Neuron (in vitro differentiated cells): ENCODE results near the gene GALNT13.

ENCODE experiments used
- H2AFZ ChIP-seq: one replicate; pipeline ENCODE4 v1.6.1; 2013; ENCODE audit warnings: low read depth, mild to moderate bottlenecking, inconsistent platforms, low read length, moderate library complexity
- H3K27me3 ChIP-seq: one replicate; pipeline ENCODE4 v1.6.1; 2013; ENCODE audit warnings: low read length; ENCODE audit not compliant: insufficient read depth
- H3K36me3 ChIP-seq: one replicate; pipeline ENCODE4 v1.6.1; 2013; ENCODE audit warnings: low read length; ENCODE audit not compliant: insufficient read depth
- H3K4me1 ChIP-seq: one replicate; pipeline ENCODE4 v1.6.1; 2013; ENCODE audit warnings: low read length; ENCODE audit not compliant: insufficient read depth
- H3K4me3 ChIP-seq: 2 replicates; pipeline ENCODE4 v1.5.1; 2013; ENCODE audit warnings: mild to moderate bottlenecking, low read length, moderate library complexity
- H3K9me3 ChIP-seq: one replicate; pipeline ENCODE4 v1.6.1; 2013; ENCODE audit warnings: low read length

GALNT13 gene

GRCh38 chr2:154170400-154170799, 298.7 kb downstream of the GALNT13 start:
- no peaks in the 10 kb centered on the region for H3K36me3 ChIP-seq
- no peak overlapping the region for H3K4me3 ChIP-seq
- H3K9me3 ChIP-seq, result no peaks in the 10 kb centered on the region

GRCh38 chr2:154173164-154173563, 301.4 kb downstream of the GALNT13 start:
- no peaks in the 10 kb centered on the region for H3K9me3 ChIP-seq
- H3K4me3 ChIP-seq, result no peak overlapping the region
- H2AFZ ChIP-seq, result no peak overlapping the region
- H3K4me1 ChIP-seq, result no peaks in the 10 kb centered on the region
- H3K36me3 ChIP-seq, result no peaks in the 10 kb centered on the region
- no peaks in the 10 kb centered on the region for H3K27me3 ChIP-seq

More at GRCh38 chr2:154170400-154170799, 298.7 kb downstream of the GALNT13 start:
- H3K27me3 ChIP-seq, result no peaks in the 10 kb centered on the region
- no peak overlapping the region for H2AFZ ChIP-seq
- no peaks in the 10 kb centered on the region for H3K4me1 ChIP-seq

GRCh38 chr2:154173919-154174318, 302.2 kb downstream of the GALNT13 start:
- no peaks in the 10 kb centered on the region for H3K4me1 ChIP-seq
- no peak overlapping the region for H3K4me3 ChIP-seq
- H2AFZ ChIP-seq, result no peak overlapping the region
- no peaks in the 10 kb centered on the region for H3K9me3 ChIP-seq
- no peaks in the 10 kb centered on the region for H3K27me3 ChIP-seq
- H3K36me3 ChIP-seq, result no peaks in the 10 kb centered on the region

- Histone ChIP-seq H3K4me3 (no peak overlapping the region), H3K4me1 (no peaks in the 10 kb centered on the region)
These were observed 310.3 kb downstream of the GALNT13 start for GRCh38 chr2:154182008-154182407.

GRCh38 chr2:154187948-154188347, 316.2 kb downstream of the GALNT13 start:
- H2AFZ ChIP-seq, result no peak overlapping the region
- no peaks in the 10 kb centered on the region for H3K36me3 ChIP-seq
- H3K27me3 ChIP-seq, result no peaks in the 10 kb centered on the region
- no peaks in the 10 kb centered on the region for H3K9me3 ChIP-seq
- peaks cover 10% of the 10 kb centered on the region for H3K4me1 ChIP-seq
- H3K4me3 ChIP-seq, result no peak overlapping the region

More at GRCh38 chr2:154182008-154182407, 310.3 kb downstream of the GALNT13 start:
- no peaks in the 10 kb centered on the region for H3K9me3 ChIP-seq
- no peaks in the 10 kb centered on the region for H3K36me3 ChIP-seq
- H2AFZ ChIP-seq, result no peak overlapping the region
- H3K27me3 ChIP-seq, result no peaks in the 10 kb centered on the region

GRCh38 chr2:154189953-154190352, 318.2 kb downstream of the GALNT13 start:
- no peak overlapping the region for H2AFZ ChIP-seq
- no peaks in the 10 kb centered on the region for H3K9me3 ChIP-seq
- H3K36me3 ChIP-seq, result no peaks in the 10 kb centered on the region
- H3K27me3 ChIP-seq, result no peaks in the 10 kb centered on the region
- H3K4me1 ChIP-seq, result peaks cover 10% of the 10 kb centered on the region
- H3K4me3 ChIP-seq, result no peak overlapping the region

- Histone ChIP-seq H3K9me3 (no peaks in the 10 kb centered on the region), H3K27me3 (no peaks in the 10 kb centered on the region), H3K4me1 (peaks cover 10% of the 10 kb centered on the region), H3K36me3 (no peaks in the 10 kb centered on the region), H3K4me3 (no peak overlapping the region), H2AFZ (no peak overlapping the region)
These were observed 321.5 kb downstream of the GALNT13 start for GRCh38 chr2:154193246-154193645.

- no peak overlapping the region for H3K4me3 ChIP-seq
These were observed 323.4 kb downstream of the GALNT13 start for GRCh38 chr2:154194909-154195643.

GRCh38 chr2:154195644-154196195, 324.0 kb downstream of the GALNT13 start:
- no peaks in the 10 kb centered on the region for H3K36me3 ChIP-seq
- H3K9me3 ChIP-seq, result no peaks in the 10 kb centered on the region
- no peak overlapping the region for H3K4me3 ChIP-seq
- no peak overlapping the region for H2AFZ ChIP-seq
- H3K4me1 ChIP-seq, result no peaks in the 10 kb centered on the region
- H3K27me3 ChIP-seq, result no peaks in the 10 kb centered on the region

More at GRCh38 chr2:154194909-154195643, 323.4 kb downstream of the GALNT13 start:
- Histone ChIP-seq H2AFZ (no peak overlapping the region), H3K9me3 (no peaks in the 10 kb centered on the region), H3K36me3 (no peaks in the 10 kb centered on the region), H3K27me3 (no peaks in the 10 kb centered on the region), H3K4me1 (peaks cover 5% of the 10 kb centered on the region)

- no peaks in the 10 kb centered on the region for H3K9me3 ChIP-seq
- H3K4me1 ChIP-seq, result no peaks in the 10 kb centered on the region
- H3K27me3 ChIP-seq, result no peaks in the 10 kb centered on the region
- no peaks in the 10 kb centered on the region for H3K36me3 ChIP-seq
- no peak overlapping the region for H2AFZ ChIP-seq
- H3K4me3 ChIP-seq, result no peak overlapping the region
These were observed 327.1 kb downstream of the GALNT13 start for GRCh38 chr2:154198866-154199265.

- Histone ChIP-seq H3K36me3 (no peaks in the 10 kb centered on the region), H3K4me3 (no peak overlapping the region), H3K27me3 (no peaks in the 10 kb centered on the region), H3K9me3 (no peaks in the 10 kb centered on the region), H2AFZ (no peak overlapping the region), H3K4me1 (no peaks in the 10 kb centered on the region)
These were observed 331.5 kb downstream of the GALNT13 start for GRCh38 chr2:154203206-154203605.

GRCh38 chr2:154203902-154204301, 332.2 kb downstream of the GALNT13 start:
- no peak overlapping the region for H3K4me3 ChIP-seq
- no peak overlapping the region for H2AFZ ChIP-seq
- H3K36me3 ChIP-seq, result no peaks in the 10 kb centered on the region
- no peaks in the 10 kb centered on the region for H3K27me3 ChIP-seq
- no peaks in the 10 kb centered on the region for H3K9me3 ChIP-seq
- no peaks in the 10 kb centered on the region for H3K4me1 ChIP-seq

GRCh38 chr2:154207288-154208047, 335.7 kb downstream of the GALNT13 start:
- Histone ChIP-seq H3K9me3 (no peaks in the 10 kb centered on the region), H3K27me3 (no peaks in the 10 kb centered on the region), H3K4me3 (no peak overlapping the region), H3K36me3 (no peaks in the 10 kb centered on the region), H2AFZ (no peak overlapping the region), H3K4me1 (no peaks in the 10 kb centered on the region)
